Measurements from ENCODE around the gene KLHL6. TPM values are rescaled to one million over a fixed set of nuclear protein-coding genes. Genes with fewer than 3 reads are reported as not detected.
"Not testable (repeated sequence)": the region's sequence is repeated elsewhere in the genome, so short reads cannot be mapped to it uniquely, and the experiment has no call there.

KLHL6 gene
- total and polyA plus RNA-seq, 4 donors, result 0.42 to 3.8 (median 1.0) TPM

DNA sequence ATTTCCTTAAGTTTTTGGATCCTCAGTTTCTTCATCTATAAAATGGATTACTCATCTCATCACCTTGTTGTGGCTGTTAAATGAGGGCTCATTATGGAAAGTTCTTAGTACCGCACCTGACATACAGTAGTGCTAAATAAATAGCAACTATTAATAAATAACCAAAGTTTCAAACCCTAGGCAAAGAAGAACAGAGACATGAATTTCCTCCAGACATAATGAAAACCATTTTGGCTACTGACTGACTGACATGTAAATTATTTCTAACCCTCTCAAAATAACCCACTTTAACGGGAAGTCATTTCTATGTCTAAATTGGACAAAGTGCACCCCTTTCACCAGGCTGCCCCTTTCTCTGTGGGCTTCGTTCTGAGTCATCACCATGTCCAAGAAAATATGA lies 17.4 kb upstream of the KLHL6 start:
- Histone ChIP-seq H3K4me3 (ENCODE audit: low read depth in 1 of 3, low read length in 3 of 3) (no peak overlapping the region), H3K27me3 (ENCODE audit: control insufficient read depth in 4 of 4, insufficient read depth in 4 of 4, low read length in 3 of 4) (no peaks in the 10 kb centered on the region), H3K4me1 (ENCODE audit: control insufficient read depth in 4 of 4, insufficient read depth in 4 of 4, low read length in 3 of 4) (no peaks in the 10 kb centered on the region), H3K27ac (ENCODE audit: low read depth in 1 of 2, low read length in 2 of 2) (no peak overlapping the region), H3K36me3 (ENCODE audit: control insufficient read depth in 4 of 4, insufficient read depth in 3 of 4, low read depth in 1 of 4, low read length in 3 of 4) (no peaks in the 10 kb centered on the region), H3K9me3 (ENCODE audit: control insufficient read depth in 4 of 4, low read length in 3 of 4) (no peaks in the 10 kb centered on the region), H3K9ac (ENCODE audit: low read depth in 1 of 2, low read length in 2 of 2) (no peak overlapping the region)
- TF ChIP-seq HNF4G (IDR thresholded peaks at IDR 0.05) (no peak), RXRA (IDR thresholded peaks at IDR 0.05) (no peak), RAD21 (IDR thresholded peaks at IDR 0.05) (no peak), FOXA1 (IDR thresholded peaks at IDR 0.05) (no peak), JUND (IDR thresholded peaks at IDR 0.05) (no peak)
- TF ChIP-seq, protein P1, sequence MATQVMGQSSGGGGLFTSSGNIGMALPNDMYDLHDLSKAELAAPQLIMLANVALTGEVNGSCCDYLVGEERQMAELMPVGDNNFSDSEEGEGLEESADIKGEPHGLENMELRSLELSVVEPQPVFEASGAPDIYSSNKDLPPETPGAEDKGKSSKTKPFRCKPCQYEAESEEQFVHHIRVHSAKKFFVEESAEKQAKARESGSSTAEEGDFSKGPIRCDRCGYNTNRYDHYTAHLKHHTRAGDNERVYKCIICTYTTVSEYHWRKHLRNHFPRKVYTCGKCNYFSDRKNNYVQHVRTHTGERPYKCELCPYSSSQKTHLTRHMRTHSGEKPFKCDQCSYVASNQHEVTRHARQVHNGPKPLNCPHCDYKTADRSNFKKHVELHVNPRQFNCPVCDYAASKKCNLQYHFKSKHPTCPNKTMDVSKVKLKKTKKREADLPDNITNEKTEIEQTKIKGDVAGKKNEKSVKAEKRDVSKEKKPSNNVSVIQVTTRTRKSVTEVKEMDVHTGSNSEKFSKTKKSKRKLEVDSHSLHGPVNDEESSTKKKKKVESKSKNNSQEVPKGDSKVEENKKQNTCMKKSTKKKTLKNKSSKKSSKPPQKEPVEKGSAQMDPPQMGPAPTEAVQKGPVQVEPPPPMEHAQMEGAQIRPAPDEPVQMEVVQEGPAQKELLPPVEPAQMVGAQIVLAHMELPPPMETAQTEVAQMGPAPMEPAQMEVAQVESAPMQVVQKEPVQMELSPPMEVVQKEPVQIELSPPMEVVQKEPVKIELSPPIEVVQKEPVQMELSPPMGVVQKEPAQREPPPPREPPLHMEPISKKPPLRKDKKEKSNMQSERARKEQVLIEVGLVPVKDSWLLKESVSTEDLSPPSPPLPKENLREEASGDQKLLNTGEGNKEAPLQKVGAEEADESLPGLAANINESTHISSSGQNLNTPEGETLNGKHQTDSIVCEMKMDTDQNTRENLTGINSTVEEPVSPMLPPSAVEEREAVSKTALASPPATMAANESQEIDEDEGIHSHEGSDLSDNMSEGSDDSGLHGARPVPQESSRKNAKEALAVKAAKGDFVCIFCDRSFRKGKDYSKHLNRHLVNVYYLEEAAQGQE (IDR thresholded peaks at IDR 0.05), result no peak
- DNase-seq (ENCODE audit: low spot score), result no peak
- WGBS, result 96% methylated on average over 3 of the region's 3 CpGs

DNA sequence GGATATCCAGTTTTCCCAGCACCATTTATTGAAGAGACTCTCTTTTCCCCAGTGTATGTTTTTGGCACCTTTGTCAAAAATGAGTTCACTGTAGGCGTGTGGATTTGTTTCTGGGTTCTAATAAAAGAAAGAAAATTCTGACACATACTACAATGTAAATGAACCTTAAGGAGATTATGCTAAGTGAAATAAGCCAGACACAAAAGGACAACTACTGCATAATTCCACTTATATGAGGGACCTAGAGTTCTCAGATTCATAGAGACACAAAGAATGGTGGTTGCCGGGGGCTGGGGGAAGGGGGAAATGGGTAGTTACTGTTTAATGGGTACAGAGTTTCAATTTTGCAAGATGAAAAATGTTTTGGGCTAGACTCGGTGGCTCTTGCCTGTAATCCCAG lies 14.7 kb upstream of the KLHL6 start:
- H3K36me3 ChIP-seq (ENCODE audit: control insufficient read depth in 4 of 4, insufficient read depth in 3 of 4, low read depth in 1 of 4, low read length in 3 of 4); H3K27ac ChIP-seq (ENCODE audit: low read depth in 1 of 2, low read length in 2 of 2); DNase-seq (ENCODE audit: low spot score); H3K4me3 ChIP-seq (ENCODE audit: low read depth in 1 of 3, low read length in 3 of 3); H3K4me1 ChIP-seq (ENCODE audit: control insufficient read depth in 4 of 4, insufficient read depth in 4 of 4, low read length in 3 of 4); H3K9me3 ChIP-seq (ENCODE audit: control insufficient read depth in 4 of 4, low read length in 3 of 4); H3K27me3 ChIP-seq (ENCODE audit: control insufficient read depth in 4 of 4, insufficient read depth in 4 of 4, low read length in 3 of 4); H3K9ac ChIP-seq (ENCODE audit: low read depth in 1 of 2, low read length in 2 of 2): not testable (repeated sequence)
- 93% methylated on average over 3 of the region's 3 CpGs for WGBS

DNA sequence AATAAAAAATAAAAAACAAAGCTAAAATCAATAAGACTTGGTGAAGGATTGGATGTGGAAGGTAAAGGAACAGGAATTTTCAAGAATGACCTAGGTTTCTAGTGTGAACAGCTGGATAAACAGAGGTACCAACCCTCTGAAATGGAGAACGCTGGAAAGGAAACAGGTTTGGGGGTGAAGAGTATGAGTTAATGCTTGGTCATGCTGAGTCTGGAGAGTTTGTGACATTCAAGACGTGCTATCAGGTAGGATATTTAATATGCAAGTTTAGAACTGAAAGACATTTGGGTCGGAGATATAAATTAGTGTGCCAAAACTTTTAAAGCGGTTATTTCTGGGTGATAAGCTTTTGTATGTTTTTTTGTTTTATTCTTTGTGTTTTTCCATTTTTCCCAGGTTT lies 11.4 kb upstream of the KLHL6 start:
- no peak overlapping the region for H3K4me3 ChIP-seq (ENCODE audit: low read depth in 1 of 3, low read length in 3 of 3)
- H3K27me3 ChIP-seq (ENCODE audit: control insufficient read depth in 4 of 4, insufficient read depth in 4 of 4, low read length in 3 of 4), result no peaks in the 10 kb centered on the region
- no peak overlapping the region for H3K27ac ChIP-seq (ENCODE audit: low read depth in 1 of 2, low read length in 2 of 2)
- TF ChIP-seq, protein P2, sequence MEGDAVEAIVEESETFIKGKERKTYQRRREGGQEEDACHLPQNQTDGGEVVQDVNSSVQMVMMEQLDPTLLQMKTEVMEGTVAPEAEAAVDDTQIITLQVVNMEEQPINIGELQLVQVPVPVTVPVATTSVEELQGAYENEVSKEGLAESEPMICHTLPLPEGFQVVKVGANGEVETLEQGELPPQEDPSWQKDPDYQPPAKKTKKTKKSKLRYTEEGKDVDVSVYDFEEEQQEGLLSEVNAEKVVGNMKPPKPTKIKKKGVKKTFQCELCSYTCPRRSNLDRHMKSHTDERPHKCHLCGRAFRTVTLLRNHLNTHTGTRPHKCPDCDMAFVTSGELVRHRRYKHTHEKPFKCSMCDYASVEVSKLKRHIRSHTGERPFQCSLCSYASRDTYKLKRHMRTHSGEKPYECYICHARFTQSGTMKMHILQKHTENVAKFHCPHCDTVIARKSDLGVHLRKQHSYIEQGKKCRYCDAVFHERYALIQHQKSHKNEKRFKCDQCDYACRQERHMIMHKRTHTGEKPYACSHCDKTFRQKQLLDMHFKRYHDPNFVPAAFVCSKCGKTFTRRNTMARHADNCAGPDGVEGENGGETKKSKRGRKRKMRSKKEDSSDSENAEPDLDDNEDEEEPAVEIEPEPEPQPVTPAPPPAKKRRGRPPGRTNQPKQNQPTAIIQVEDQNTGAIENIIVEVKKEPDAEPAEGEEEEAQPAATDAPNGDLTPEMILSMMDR (IDR thresholded peaks at IDR 0.05; ENCODE audit: low read depth, low read length, missing input control), result no peak
- TF ChIP-seq, protein P3, sequence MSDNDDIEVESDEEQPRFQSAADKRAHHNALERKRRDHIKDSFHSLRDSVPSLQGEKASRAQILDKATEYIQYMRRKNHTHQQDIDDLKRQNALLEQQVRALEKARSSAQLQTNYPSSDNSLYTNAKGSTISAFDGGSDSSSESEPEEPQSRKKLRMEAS (IDR thresholded peaks at IDR 0.05), result no peak
- no peak for TF ChIP-seq JUND (IDR thresholded peaks at IDR 0.05)
- no peak for TF ChIP-seq HNF4A (conservative IDR thresholded peaks at IDR 0.05)
- TF ChIP-seq YY1 (IDR thresholded peaks at IDR 0.05), result no peak
- TF ChIP-seq SP1 (IDR thresholded peaks at IDR 0.05), result no peak
- TF ChIP-seq EGR1 (IDR thresholded peaks at IDR 0.05; ENCODE audit: low read depth in 2 of 2), result no peak
- no peak for TF ChIP-seq RXRA (IDR thresholded peaks at IDR 0.05)
- TF ChIP-seq, protein P4, sequence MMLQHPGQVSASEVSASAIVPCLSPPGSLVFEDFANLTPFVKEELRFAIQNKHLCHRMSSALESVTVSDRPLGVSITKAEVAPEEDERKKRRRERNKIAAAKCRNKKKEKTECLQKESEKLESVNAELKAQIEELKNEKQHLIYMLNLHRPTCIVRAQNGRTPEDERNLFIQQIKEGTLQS (IDR thresholded peaks at IDR 0.05), result no peak
- no peak for TF ChIP-seq FOXA2 (IDR thresholded peaks at IDR 0.05)
- no peak for TF ChIP-seq GABPA (IDR thresholded peaks at IDR 0.05 in 1 of 2, conservative IDR thresholded peaks at IDR 0.05 in 1 of 2)
- TF ChIP-seq RAD21 (IDR thresholded peaks at IDR 0.05), result no peak
- no peak for TF ChIP-seq FOXA1 (IDR thresholded peaks at IDR 0.05)
- 90% methylated on average over 4 of the region's 4 CpGs for WGBS
- H3K4me1 ChIP-seq (ENCODE audit: control insufficient read depth in 4 of 4, insufficient read depth in 4 of 4, low read length in 3 of 4), result no peaks in the 10 kb centered on the region
- no peak for DNase-seq (ENCODE audit: low spot score)
- H3K9ac ChIP-seq (ENCODE audit: low read depth in 1 of 2, low read length in 2 of 2), result no peak overlapping the region
- H3K36me3 ChIP-seq (ENCODE audit: control insufficient read depth in 4 of 4, insufficient read depth in 3 of 4, low read depth in 1 of 4, low read length in 3 of 4), result no peaks in the 10 kb centered on the region
- H3K9me3 ChIP-seq (ENCODE audit: control insufficient read depth in 4 of 4, low read length in 3 of 4), result no peaks in the 10 kb centered on the region

All from liver (tissue), 9 donors.